C4-2B (cell line): ENCODE results near the gene SEMA4D.

ENCODE experiments used
- CTCF ChIP-seq: fragments of 450-650 bp; conservative IDR thresholded peaks from 2 replicates; pipeline ENCODE4 v1.5.1; 2017; ENCODE audit warnings: mild to moderate bottlenecking
- ZFX ChIP-seq: fragments of 450-650 bp; IDR thresholded peaks from 2 replicates; pipeline ENCODE4 v1.6.1; 2017

GRCh38 chr9:89448821-89449220, 49.1 kb downstream of the SEMA4D start:
- TF ChIP-seq CTCF (no peak), ZFX (no peak)
